ENCODE data around the gene MLST8. TPM values are rescaled to one million over a fixed set of nuclear protein-coding genes. Genes with fewer than 3 reads are reported as not detected.

Gene MLST8
- total RNA-seq, 2 experiments from 2014 or later: 70.0 to 70.7 TPM

GRCh38 chr16:2184962-2185361 is 20.3 kb upstream of the MLST8 start:
- no peaks in the 10 kb centered on the region for H3K9me3 Mint-ChIP-seq
- intact Hi-C loops (cut with micrococcal nuclease): no loop called here
- POLR2A ChIA-PET: no interaction called here

GRCh38 chr16:2186064-2186463 is 19.2 kb upstream of the MLST8 start:
- no peak for TF ChIP-seq CTCF (IDR thresholded peaks at IDR 0.05)
- H3K4me3 Mint-ChIP-seq: no peak overlapping the region
- intact Hi-C loops (cut with micrococcal nuclease): no loop called here
- DNase-seq (no peak), ATAC-seq (no peak)
- H3K36me3 Mint-ChIP-seq (ENCODE audit: low read depth): no peaks in the 10 kb centered on the region
- no peaks in the 10 kb centered on the region for H3K27me3 Mint-ChIP-seq
- H3K27ac Mint-ChIP-seq: no peak overlapping the region
- ChIA-PET POLR2A (no interaction called here), CTCF (interaction anchor here (1.5 kb wide), 1 partner anchor 9 kb away, joined by 4 read pairs; no protein-coding TSS in a partner anchor)
- no peaks in the 10 kb centered on the region for H3K4me1 Mint-ChIP-seq (ENCODE audit: low read depth)
- no peaks in the 10 kb centered on the region for H3K9me3 Mint-ChIP-seq

More at GRCh38 chr16:2184962-2185361, 20.3 kb upstream of the MLST8 start:
- Mint-ChIP-seq H3K36me3 (ENCODE audit: low read depth) (no peaks in the 10 kb centered on the region), H3K27ac (no peak overlapping the region), H3K4me1 (ENCODE audit: low read depth) (no peaks in the 10 kb centered on the region), H3K4me3 (no peak overlapping the region), H3K27me3 (no peaks in the 10 kb centered on the region)
- CTCF ChIA-PET: no interaction called here
- TF ChIP-seq CTCF (IDR thresholded peaks at IDR 0.05): no peak
- ATAC-seq (no peak), DNase-seq (no peak)

GRCh38 chr16:2186505-2186904 is 18.7 kb upstream of the MLST8 start:
- H3K4me3 Mint-ChIP-seq: no peak overlapping the region
- no peak for TF ChIP-seq CTCF (IDR thresholded peaks at IDR 0.05)
- POLR2A ChIA-PET: no interaction called here

GRCh38 chr16:2187212-2187611 is 18.0 kb upstream of the MLST8 start:
- ATAC-seq (no peak), DNase-seq (no peak)
- ChIA-PET POLR2A (interaction anchor here (0.7 kb wide), 1 partner anchor 32 kb away, joined by 3 read pairs; the partner anchor contains the start of gene TRAF7), CTCF (no interaction called here)
- Mint-ChIP-seq H3K4me3 (no peak overlapping the region), H3K27ac (no peak overlapping the region), H3K9me3 (no peaks in the 10 kb centered on the region), H3K4me1 (ENCODE audit: low read depth) (no peaks in the 10 kb centered on the region), H3K36me3 (ENCODE audit: low read depth) (no peaks in the 10 kb centered on the region), H3K27me3 (no peaks in the 10 kb centered on the region)
- intact Hi-C loops (cut with micrococcal nuclease): no loop called here
- TF ChIP-seq CTCF (IDR thresholded peaks at IDR 0.05): no peak

More at GRCh38 chr16:2186505-2186904, 18.7 kb upstream of the MLST8 start:
- Mint-ChIP-seq H3K27me3 (no peaks in the 10 kb centered on the region), H3K9me3 (no peaks in the 10 kb centered on the region), H3K4me1 (ENCODE audit: low read depth) (no peaks in the 10 kb centered on the region), H3K27ac (no peak overlapping the region), H3K36me3 (ENCODE audit: low read depth) (no peaks in the 10 kb centered on the region)
- ATAC-seq (no peak), DNase-seq (no peak)
- intact Hi-C loops (cut with micrococcal nuclease): no loop called here
- CTCF ChIA-PET: interaction anchor here (1.5 kb wide), 1 partner anchor 8 kb away, joined by 4 read pairs; no protein-coding TSS in a partner anchor

- Mint-ChIP-seq H3K36me3 (ENCODE audit: low read depth) (no peaks in the 10 kb centered on the region), H3K9me3 (no peaks in the 10 kb centered on the region), H3K27me3 (no peaks in the 10 kb centered on the region), H3K4me3 (no peak overlapping the region), H3K4me1 (ENCODE audit: low read depth) (no peaks in the 10 kb centered on the region), H3K27ac (no peak overlapping the region)
- DNase-seq (no peak), ATAC-seq (no peak)
- no peak for TF ChIP-seq CTCF (IDR thresholded peaks at IDR 0.05)
- intact Hi-C loops (cut with micrococcal nuclease): no loop called here
- CTCF ChIA-PET: no interaction called here
- POLR2A ChIA-PET: interaction anchor here (0.6 kb wide), 2 partner anchors 129 to 138 kb away, joined by 3 read pairs; no protein-coding TSS in a partner anchor
Observed at GRCh38 chr16:2188395-2188794, 16.9 kb upstream of the MLST8 start.
